ENCODE results near the gene ANKRD49.
A peak's percentile ranks its signal among the peaks of the same experiment; 100 is the strongest.
"Not testable (repeated sequence)": the region's sequence is repeated elsewhere in the genome, so short reads cannot be mapped to it uniquely, and the experiment has no call there.

ANKRD49 gene, protein sequence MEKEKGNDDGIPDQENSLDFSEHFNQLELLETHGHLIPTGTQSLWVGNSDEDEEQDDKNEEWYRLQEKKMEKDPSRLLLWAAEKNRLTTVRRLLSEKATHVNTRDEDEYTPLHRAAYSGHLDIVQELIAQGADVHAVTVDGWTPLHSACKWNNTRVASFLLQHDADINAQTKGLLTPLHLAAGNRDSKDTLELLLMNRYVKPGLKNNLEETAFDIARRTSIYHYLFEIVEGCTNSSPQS

DNA sequence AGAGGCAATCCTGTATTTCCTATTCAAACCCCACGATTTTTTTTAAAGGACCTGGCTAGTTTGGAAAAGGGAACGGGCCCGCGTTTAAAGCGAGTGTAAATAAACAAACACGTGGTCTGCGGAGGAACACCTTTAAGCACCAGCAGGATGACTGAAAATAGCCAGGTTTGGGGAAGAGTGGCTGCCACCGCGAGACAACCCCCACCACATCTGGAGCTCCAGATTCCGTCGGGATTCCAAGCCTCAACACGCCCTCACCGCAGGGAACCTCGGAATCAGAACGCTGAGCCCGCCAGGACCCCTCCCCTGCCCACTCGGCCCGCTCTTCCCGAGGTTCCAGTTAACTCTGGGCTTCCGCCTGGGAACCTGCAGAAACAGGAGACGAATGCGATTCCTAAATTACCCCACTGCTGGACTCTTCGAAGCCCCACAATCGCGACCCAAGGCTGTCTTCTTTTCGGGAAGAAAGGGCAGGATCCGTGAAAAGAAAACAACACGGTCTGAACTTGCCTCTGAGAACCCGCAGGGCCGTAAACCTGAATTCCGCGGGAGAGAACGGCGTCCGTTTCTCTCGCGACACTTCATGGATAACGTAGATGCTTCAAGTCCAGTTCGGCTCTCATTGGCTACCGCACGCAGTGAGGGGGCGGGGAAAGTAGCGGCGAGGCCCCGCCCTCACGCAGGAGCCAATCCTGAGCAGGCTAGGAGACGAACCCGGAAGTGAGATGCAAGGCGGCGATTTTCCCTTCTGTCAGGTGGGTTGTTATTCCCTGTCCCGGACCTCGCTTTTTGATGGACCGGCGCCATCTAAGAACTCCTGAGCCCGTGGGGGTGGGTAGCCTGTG lies at the start of gene ANKRD49, which contains the start of gene MRE11:
TSS of gene ANKRD49 (plus strand) at position 704 of the 845 bp plus-strand sequence. CDS start 2,710 bp downstream, outside the sequence.
TSS of gene MRE11 (minus strand) at position 564 of the 845 bp plus-strand sequence. CDS start 1,043 bp downstream, outside the sequence.
- DNase-seq (ENCODE audit: low spot score): peak; percentile 93

DNA sequence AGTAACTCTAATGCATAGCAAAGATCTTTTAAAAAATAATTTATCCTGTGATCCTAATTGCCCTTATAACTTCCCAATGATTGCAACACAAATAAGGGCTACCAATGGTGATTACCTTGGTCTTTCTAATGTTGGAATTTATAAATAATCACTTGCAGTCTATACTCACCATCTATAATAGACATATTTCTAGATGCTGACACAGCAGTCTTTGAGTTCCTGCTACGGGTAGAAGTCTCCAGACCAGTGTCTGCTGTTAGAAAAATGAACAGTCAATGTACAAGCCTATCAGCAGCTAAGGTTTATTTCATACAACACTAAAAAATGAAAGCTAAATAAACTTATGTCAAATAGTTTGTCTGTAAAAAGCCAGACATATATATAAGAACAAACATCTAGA lies 48.1 kb upstream of the ANKRD49 start:
- no peak for DNase-seq (ENCODE audit: low spot score)

DNA sequence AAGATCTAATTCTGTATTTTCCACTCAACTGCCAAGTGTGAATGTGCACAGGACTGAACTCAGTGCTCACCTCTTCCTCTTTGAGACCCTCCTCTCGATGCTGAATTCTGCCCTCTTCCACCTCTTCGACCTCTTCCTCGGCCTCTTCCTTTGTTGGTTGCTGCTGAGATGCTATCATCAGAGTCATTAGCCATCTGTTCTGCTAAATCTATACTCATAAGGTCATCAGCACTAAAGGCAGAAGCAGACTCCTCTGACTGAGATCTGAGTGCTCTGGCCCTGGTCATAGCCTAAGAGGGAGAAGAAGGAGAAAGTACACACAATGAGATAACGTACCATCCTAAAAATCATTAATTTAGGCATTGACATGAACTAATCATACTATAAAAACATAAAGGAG lies 46.6 kb upstream of the ANKRD49 start:
- no peak for DNase-seq (ENCODE audit: low spot score)

DNA sequence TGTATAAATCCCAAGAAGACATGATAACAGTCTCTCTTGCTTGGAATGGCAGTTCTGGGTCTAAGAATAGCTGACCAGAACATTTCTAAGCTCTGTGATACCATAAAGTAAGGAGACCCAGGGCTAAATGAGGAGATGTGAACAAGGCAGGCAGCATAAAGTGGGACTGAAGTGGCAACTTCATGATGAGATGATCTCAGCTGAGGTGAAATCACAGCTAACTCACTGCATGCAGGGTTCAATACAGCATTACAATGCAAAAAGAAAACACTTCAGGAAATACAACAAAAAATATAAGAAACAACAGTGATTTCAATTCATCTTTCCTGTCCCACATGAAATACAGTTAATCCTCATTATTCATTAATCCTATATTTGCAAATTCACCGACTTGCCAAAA lies 44.8 kb upstream of the ANKRD49 start:
- no peak for DNase-seq (ENCODE audit: low spot score)

DNA sequence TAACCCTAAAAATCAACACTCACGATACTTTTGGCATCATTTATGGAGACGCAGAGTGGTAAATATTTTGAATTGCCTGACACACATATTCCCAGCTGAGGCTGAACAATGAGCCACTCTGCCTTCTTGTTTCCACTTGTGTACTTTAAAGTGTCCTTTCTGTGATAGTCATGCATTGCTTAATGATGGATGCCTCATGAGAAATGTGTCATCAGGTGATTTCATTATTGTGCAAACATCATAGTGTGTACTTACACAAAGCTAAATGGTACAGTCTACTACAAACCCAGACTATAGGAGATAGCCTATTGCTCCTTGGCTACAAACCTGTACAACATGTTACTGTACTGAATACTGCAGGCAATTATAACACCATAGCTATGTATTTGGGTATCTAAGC lies 44.3 kb upstream of the ANKRD49 start:
- peak; percentile 15 for DNase-seq (ENCODE audit: low spot score)

DNA sequence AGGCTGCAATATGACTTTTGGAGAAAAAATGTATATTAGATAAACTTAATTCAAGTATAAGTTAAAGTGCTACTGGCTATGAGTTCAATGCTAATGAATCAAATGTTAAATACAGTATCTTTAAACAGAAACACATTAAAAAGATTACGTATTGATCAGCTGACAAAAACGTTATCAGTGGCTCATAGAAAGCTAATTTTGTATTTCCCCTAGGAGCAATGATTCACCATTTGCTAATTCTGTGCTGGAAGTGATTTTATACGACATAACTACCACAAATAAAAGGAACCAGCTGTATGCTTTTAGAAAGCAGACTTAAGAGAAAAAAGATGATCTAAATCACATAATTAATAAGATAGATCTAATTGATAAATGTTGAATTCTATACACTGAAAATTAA lies 43.7 kb upstream of the ANKRD49 start:
- DNase-seq (ENCODE audit: low spot score): no peak

DNA sequence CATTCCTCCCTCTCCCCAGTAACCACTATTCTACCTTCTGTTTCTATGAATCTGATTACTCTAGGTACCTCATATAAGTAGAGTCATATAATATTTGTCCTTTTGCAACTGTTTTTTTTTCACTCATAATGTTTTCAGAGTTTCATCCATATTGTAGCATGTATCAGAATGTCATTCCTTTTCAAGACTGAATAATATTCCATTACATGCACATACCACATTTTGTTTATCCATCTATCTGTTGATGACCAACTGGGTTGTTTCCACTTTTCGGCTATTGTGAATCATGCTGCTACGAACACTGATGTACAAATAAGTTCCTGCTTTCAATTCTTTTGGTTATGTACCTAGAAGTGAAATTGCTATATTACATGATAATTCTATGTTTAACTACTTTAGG lies 40.8 kb upstream of the ANKRD49 start:
- no peak for DNase-seq (ENCODE audit: low spot score)

DNA sequence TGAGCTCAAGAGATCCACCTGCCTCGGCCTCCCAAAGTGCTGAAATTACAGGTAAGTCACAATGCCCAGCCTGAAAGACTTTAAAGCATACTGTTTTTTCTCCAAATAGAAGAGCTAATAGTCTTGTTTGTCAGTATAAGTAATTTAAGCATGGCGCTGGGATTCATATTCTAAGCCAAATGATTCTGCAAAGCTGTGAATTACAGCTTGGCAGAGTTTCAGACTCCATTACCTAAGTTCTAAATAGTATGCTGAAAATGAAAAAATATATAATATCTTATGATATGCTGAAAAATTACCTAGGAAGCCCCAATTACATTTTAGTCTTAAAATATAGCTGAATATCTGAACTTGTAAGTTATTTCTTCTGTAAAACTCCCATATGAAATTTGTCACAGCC lies 39.5 kb upstream of the ANKRD49 start:
- DNase-seq (ENCODE audit: low spot score): no peak

DNA sequence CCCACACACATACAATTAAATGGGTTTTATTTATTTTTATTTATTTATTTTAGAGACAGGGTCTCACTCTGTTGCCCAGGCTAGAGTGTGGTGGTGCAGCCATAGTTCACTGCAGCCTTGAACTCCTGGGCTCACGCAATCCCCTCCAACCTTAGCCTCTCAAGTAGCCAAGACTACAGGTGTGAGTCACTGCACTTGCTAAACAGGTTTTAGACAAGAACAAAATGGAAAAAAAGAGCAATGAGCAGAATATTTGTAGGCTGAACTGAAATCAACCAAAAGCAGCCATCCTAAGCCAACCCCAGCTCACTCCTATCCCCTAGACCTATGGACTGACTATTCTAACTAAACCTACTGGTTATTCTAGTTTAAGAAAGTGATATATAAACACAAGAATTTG lies 37.9 kb upstream of the ANKRD49 start:
- DNase-seq (ENCODE audit: low spot score): no peak

DNA sequence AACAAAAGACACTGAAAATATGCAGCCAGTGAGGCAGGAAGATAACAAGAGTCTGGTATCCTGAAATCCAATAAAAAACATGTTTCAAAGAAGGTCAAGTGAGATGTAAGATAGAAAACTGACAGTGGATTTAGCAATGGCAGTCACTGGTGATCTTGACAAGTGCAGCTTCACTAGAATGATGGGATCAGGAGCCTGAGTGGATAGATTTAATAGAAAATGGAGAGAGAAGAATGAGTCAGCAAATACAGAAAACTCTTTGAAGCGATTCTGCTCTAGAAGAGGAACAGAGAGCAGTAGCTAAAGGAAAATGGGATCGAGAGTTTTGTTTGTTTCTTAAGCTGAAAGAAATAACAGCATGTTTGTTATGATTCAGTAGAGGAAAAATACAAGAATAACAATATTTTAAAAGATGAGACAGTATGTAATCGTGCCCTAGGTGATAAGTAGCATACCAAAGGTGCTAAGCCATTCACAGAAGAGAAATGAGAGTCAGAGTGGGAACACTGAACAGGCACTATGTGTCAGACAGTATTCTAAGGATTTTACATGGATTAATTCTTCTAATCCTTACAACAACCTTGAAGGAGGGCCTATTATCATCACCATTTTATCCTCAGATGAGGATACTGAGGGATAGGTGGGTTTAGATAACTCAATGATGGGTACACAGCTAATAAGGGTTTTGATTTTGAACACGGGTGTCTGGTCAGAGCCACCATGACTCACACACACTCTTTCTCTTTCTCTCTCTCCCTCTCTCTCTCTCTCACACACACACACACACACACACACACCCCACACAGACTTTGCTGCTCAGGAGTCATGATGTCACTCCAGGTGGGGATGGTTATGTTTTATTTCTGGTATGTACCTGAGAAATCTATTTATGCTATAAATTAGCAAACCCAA lies 36.4 kb upstream of the ANKRD49 start:
- DNase-seq (ENCODE audit: low spot score): no peak

DNA sequence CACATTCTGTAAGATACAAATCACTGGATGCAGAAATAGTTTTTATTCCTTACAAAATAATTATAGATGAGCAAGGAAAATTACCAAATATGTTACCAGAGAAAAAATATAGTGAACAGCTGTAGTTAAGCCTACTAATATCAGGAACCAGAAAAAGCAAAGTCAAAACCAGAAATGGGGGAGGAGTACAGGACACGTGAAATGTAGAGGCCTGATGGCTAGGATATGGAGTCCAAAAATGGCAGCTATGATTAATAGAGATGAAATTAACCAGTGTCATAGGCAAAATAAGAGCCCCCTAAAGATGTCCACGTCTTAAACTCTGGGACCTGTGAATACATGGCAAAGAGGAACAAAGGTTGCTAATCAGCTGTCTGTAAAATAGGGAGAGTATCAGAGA lies 34.2 kb upstream of the ANKRD49 start:
- no peak for DNase-seq (ENCODE audit: low spot score)

DNA sequence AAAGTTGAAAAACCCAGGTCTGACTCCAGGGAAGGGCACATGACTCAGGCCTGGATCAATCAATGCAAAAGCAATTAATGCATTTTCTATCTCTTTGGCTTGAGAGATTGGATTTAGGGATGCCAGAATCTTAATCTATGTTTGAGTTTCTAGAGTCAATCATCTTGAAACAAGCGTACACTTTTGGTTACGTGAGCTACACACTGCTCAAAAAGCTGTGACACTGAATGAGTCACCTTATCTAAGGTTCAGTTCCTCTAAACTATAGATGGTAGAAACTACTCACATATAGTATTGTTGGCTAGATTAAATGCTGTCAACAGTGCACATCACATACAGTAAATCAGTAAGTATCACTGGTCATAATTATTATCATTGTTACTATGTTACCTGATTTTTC lies 24.4 kb upstream of the ANKRD49 start:
- no peak for DNase-seq (ENCODE audit: low spot score)

DNA sequence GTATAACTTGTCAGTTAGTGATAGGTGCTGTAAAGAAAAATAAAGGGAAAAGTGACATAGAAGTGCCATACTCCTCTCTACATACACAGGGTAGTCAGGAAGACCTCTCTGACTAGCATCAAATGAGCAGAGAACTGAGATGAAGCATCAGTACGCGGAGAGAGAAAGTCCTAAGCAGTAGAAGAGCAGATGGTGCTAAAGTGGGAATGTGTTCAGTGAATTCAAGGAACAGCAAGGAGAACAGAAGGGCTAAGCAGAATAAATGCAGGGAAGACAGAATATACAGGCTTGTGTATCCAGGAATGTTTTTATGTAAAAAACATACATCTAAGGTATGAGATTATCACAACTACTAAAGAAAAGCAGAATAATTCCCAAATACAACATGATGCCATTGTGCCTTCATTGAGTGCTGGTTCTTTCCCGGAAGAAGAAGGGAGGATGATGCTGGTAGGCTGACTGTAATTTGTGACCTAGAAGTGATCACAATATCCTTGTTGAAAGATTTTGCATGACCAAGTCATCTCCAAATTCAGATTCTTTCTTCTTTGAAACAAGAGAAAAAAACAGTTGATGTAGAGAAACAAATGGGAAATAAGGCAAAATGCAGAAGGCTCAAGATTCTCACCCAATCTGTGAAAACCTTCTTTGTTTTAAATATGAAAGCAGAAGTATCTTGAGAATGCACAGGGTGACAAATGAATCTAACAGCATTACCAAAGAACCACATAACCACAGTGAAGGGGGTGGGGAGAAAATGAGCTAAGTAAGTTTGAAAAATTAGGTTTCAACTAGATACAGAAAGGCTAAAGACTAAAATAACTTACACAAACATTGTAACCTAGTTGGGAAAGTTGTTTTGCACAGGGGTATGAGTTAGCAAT lies 20.6 kb upstream of the ANKRD49 start:
- no peak for DNase-seq (ENCODE audit: low spot score)

DNA sequence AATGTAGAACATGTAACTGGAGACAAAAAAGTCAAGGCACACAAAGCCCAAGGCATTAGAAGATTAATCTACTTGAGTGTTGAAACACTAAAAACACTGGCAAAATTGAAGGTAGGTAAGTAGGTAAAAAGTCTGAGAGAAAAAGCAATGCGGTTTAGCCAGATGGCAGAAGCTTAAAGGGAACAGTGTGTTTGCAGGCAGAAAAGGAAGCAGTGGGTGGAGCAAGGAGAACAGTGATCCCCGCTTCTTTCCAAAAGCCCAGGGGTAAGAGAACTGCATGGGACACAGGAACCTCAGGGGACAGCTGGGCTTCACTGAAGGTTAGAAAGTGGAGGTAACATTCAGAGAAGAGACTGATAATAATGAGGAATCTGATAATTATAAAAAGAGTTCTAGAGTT lies 16.2 kb upstream of the ANKRD49 start:
- no peak for DNase-seq (ENCODE audit: low spot score)

DNA sequence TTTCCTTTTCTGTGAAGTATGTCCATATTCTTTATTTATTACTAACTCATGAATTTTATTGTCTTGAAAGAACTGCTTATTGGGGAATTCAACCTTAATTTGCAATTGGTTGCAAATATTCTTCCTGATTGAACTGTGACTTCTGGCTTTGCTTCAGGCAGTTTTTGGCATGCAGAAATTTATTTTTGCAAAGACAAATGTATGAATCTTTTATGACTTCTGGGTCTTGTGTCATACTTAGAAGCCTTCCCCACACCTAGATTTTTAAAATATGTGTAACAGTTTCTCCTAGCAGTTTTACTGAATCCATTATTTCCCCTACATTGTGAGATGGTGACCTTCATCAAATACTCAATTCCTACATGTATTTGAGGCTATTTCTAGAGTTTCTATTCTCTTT lies 12.4 kb upstream of the ANKRD49 start:
- no peak for DNase-seq (ENCODE audit: low spot score)

DNA sequence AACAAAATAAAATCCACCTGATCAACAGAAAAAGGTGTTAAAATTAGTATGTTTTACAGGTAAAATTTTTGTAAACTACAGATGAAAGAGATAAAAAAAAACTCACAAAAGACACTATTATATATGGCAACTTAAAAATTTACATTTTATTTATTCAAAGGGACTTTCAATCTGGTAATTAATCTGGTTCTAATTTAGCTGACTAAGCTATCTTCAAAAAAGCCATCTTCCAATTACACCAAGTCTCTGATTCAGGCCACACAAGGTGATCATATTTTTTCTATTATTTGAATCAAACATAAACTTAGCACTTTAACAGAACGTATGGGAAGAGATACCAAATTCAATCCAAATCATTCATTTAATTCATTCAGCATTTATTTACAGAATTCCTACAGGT lies 7.7 kb upstream of the ANKRD49 start:
- DNase-seq (ENCODE audit: low spot score): no peak

DNA sequence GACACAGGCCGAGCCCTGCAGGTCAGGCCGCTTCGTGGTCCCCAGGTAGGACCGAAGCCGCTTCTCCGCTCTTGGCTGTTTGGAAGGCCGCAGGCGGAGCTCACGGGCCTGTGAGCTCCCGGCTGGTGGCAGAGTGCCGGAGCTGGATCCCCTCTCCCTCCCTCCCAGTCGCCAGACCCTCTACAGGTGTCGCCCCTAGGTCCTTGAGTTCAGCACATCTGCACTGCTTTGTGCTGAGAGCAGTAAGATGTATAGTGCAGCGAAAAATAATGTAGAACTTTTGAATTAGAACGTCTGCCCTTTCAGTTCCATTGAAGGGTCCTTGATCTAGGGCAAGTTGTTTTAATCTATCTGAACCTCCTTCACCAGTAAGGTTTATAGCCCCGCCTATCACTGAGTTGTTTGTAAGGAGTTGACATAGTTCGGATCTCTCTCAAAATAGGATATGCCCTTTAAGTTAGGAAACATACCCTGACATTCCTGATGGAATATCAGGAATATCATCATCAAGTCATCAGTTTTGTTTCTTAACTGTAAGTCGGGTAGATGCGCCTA lies 419 bp downstream of the ANKRD49 start:
- DNase-seq (ENCODE audit: low spot score): no peak

DNA sequence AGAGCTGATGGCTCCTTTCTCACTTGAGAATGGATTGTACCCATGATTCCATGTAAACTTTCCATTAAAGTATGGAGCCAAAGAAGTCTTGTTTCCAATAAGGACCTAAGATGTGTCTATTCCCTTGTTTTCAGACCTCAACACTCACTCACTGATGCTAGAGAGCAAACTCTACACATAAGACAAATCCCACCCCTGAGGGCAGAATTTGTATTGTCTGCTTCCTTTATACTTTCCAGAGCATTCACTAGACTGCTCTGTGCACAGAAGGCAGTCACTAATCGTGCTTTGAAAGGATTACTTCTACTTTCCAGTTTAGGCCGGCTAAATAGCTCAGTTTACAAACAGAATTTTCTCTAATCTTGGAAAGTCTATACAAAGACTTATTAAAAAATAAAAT lies 6.4 kb downstream of the ANKRD49 start:
- no peak for DNase-seq (ENCODE audit: low spot score)

DNA sequence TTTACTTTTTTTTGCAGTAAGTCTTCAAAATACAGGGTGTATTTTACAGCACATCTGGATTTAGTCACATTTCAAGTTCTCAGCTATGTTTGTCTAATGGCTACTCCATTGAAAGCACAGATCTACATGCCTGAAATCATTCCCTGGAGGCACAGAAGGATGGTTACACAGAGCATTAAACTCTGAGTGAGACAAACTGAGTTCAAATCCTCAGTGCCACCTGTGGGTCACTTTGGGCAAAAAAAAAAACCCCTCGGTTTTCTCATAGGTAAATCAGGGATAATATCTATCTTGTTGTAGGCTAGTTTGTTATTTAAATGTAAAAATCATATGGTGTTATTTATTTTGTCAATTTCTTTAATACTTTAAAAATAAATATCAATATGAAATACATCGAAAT lies 7.7 kb downstream of the ANKRD49 start:
- DNase-seq (ENCODE audit: low spot score): no peak

DNA sequence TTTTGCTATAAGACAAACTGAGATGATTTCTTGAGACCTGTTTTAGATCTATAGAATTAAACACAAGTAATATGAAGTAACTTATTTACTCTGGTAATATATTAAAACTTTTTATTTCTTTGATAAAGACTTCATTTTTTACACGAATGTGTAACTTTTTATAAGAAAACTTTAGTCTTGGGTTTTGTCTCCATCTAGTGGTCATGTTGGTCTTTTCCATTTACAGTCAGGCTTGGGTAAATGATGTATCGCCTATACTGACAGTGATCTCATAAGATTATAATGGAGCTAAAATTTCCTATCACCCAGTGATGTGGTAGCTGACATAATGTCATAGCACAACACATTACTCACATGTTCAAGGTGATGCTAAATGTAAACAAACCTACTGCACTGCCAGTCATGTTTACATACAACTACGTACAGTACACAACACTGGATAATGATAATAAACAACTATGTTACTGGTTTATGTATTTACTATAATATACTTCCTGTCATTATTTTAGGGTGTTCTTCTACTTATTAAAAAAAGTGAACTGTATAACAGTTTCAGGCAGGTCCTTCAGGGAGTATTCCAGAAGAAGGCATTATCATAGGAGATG lies 11.0 kb downstream of the ANKRD49 start:
- DNase-seq (ENCODE audit: low spot score): peak; percentile 51

DNA sequence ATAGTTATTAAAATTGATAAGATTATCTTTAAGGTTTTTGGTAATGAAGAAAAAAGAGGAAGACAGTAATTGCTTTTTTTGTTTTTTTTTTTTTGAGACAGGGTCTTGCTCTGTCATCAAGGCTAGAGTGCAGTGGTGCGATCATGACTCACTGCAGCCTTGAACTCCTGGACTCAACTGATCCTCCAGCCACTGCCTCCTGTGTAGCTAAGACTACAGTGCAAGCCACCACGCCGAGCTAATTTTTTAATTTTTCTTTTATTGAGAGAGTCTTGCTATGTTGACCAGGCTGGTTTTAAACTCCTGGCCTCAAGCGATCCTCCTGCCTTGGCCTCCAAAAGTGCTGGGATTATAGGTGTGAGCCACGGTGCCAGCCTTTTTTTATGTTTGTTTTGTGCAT lies 12.7 kb downstream of the ANKRD49 start:
- not testable (repeated sequence) for DNase-seq (ENCODE audit: low spot score)
